Lung (tissue), 12 donors: ENCODE measurements around the gene RIMOC1. TPM values are rescaled to one million over a fixed set of nuclear protein-coding genes. Genes with fewer than 3 reads are reported as not detected.
A peak's percentile ranks its signal among the peaks of the same experiment; 100 is the strongest.

ENCODE experiments used
- ATAC-seq: fragments of 200-7000 bp; cut with Tn5 transposase; one replicate; pipeline ENCODE4 v1.9.1; 2020; ENCODE audit warnings: moderate number of reproducible peaks; ENCODE audit not compliant: insufficient read depth, low FRiP score
- DNase-seq, 3 donors: peaks; one replicate each; pipeline ENCODE4 v3.0.0-alpha.2; 2013 to 2017
- H3K27ac ChIP-seq, 2 donors: one replicate each; pipeline ENCODE4 v1.5.1; 2013; ENCODE audit warnings: mild to moderate bottlenecking in 2 of 2, moderate library complexity in 2 of 2, control low read depth in 1 of 2, inconsistent platforms in 1 of 2, low read depth in 1 of 2, low read length in 1 of 2
- H3K27me3 ChIP-seq, 3 donors: one replicate each; pipeline ENCODE4 v1.5.1; 2013; ENCODE audit warnings: low read length in 2 of 3; ENCODE audit not compliant: control insufficient read depth in 3 of 3, insufficient read depth in 3 of 3
- H3K36me3 ChIP-seq, 4 donors: one replicate each; pipeline ENCODE4 v1.5.1; 2013; ENCODE audit warnings: low read length in 4 of 4, mild to moderate bottlenecking in 1 of 4, moderate library complexity in 1 of 4; ENCODE audit not compliant: control insufficient read depth in 4 of 4, insufficient read depth in 4 of 4
- H3K4me1 ChIP-seq, 5 donors: one replicate each; pipeline ENCODE4 v1.5.1; 2013; ENCODE audit warnings: low read length in 5 of 5, mild to moderate bottlenecking in 2 of 5, moderate library complexity in 1 of 5; ENCODE audit not compliant: control insufficient read depth in 5 of 5, insufficient read depth in 5 of 5
- H3K4me3 ChIP-seq: one replicate; pipeline ENCODE4 v1.5.1; 2013; ENCODE audit warnings: mild to moderate bottlenecking, control low read depth, moderate library complexity
- H3K9ac ChIP-seq, 2 donors: one replicate each; pipeline ENCODE4 v1.5.1; 2013; ENCODE audit warnings: low read length in 2 of 2, control low read depth in 1 of 2; ENCODE audit not compliant: insufficient read depth in 1 of 2
- H3K9me3 ChIP-seq, 4 donors: one replicate each; pipeline ENCODE4 v1.5.1; 2013; ENCODE audit warnings: low read length in 3 of 4, mild to moderate bottlenecking in 1 of 4, moderate library complexity in 1 of 4; ENCODE audit not compliant: control insufficient read depth in 4 of 4, insufficient read depth in 3 of 4
- CTCF ChIP-seq: IDR thresholded peaks from 2 replicates; pipeline ENCODE4 v1.5.1; 2012; ENCODE audit warnings: mild to moderate bottlenecking; ENCODE audit errors: control extremely low read depth, extremely low read depth
- WGBS, 2 donors: extraction: QIAGEN DNeasy Blood & Tissue Kit; methylation state at CpG; one replicate each; pipeline ENCODE4 v1.1.7; 2013; 5-methylcytosine and 5-hydroxymethylcytosine counted together
- polyA plus RNA-seq, 2 donors: library from polyadenylated mRNA; stranded (reverse); fragments of 200-250 nt; gene quantifications; one replicate each; pipeline ENCODE4 v1.2.1, GENCODE V29; 2013
- total RNA-seq, 2 donors: library from RNA; depleted of rRNA in 1 of 2; stranded (reverse); fragments of >200 nt in 1 of 2; gene quantifications; one replicate each; pipeline ENCODE4 v1.2.1, GENCODE V29; 2014 to 2021
- donor health status: control.
- donor health status: control.
- donor health status: Bipolar disorder and iron deficiency.
- donor health status: healthy.
- donor health status: DM: yes; HTN: yes; CAD: no.

RIMOC1 gene
- total and polyA plus RNA-seq, 4 donors, result 6.7 to 25.3 (median 17.2) TPM

- H3K36me3 ChIP-seq, result peaks cover 2 to 6% (median 4%) of the 10 kb centered on the region in 4 donors
- 0 to 1% methylated on average over 48 to 60 of the region's 60 CpGs for WGBS, 2 donors
- DNase-seq (peak; percentile 87 to 93 (median 89)), ATAC-seq (peak; percentile 99)
- H3K9ac ChIP-seq, result peak within 1 kb of the TSS; percentile 71 to 75
- peaks cover 0 to 12% (median 0%) of the 10 kb centered on the region in 5 donors for H3K4me1 ChIP-seq
- peak; percentile 54 for TF ChIP-seq CTCF
- H3K27me3 ChIP-seq, result no peaks in the 10 kb centered on the region
- peak within 1 kb of the TSS; percentile 87 for H3K4me3 ChIP-seq
- H3K9me3 ChIP-seq, result no peaks in the 10 kb centered on the region
- H3K27ac ChIP-seq, result peak within 1 kb of the TSS; percentile 93 to 99
These were observed 20.9 kb downstream of the RIMOC1 start, which contains the start of gene FBXO4 for GRCh38 chr5:41924872-41925554. Gene FBXO4, plus strand, starts transcription at chr5:41925281. Its CDS starts 29 bp downstream, at chr5:41925310.

- peaks cover 0 to 12% (median 0%) of the 10 kb centered on the region in 5 donors for H3K4me1 ChIP-seq
- 1% methylated on average over 13 to 18 of the region's 18 CpGs for WGBS, 2 donors
- peak overlapping the region; percentile 71 to 75 for H3K9ac ChIP-seq
- H3K36me3 ChIP-seq, result peaks cover 0 to 5% (median 1%) of the 10 kb centered on the region in 4 donors
- peak; percentile 9 for ATAC-seq
- peak overlapping the region; percentile 93 to 99 for H3K27ac ChIP-seq
- no peak for TF ChIP-seq CTCF
- H3K27me3 ChIP-seq, result no peaks in the 10 kb centered on the region
- H3K9me3 ChIP-seq, result no peaks in the 10 kb centered on the region
- DNase-seq, result peak in 2 of 3 donors; percentile 67 to 74
- peak overlapping the region; percentile 87 for H3K4me3 ChIP-seq
These were observed 21.4 kb downstream of the RIMOC1 start for GRCh38 chr5:41925555-41925951.

- H3K27me3 ChIP-seq, result no peaks in the 10 kb centered on the region
- no peak for DNase-seq
- 95 to 96% methylated on average over 4 of the region's 4 CpGs for WGBS, 2 donors
- no peak overlapping the region for H3K4me3 ChIP-seq
- peaks cover 0 to 12% (median 0%) of the 10 kb centered on the region in 5 donors for H3K4me1 ChIP-seq
- H3K36me3 ChIP-seq, result peaks cover 0 to 3% (median 0%) of the 10 kb centered on the region in 4 donors
- H3K9ac ChIP-seq, result no peak overlapping the region
- TF ChIP-seq CTCF, result no peak
- H3K9me3 ChIP-seq, result no peaks in the 10 kb centered on the region
- H3K27ac ChIP-seq, result no peak overlapping the region
- no peak for ATAC-seq
These were observed 23.5 kb downstream of the RIMOC1 start for GRCh38 chr5:41927604-41928003.
